ENCODE results near the gene ZNF516.

DNA sequence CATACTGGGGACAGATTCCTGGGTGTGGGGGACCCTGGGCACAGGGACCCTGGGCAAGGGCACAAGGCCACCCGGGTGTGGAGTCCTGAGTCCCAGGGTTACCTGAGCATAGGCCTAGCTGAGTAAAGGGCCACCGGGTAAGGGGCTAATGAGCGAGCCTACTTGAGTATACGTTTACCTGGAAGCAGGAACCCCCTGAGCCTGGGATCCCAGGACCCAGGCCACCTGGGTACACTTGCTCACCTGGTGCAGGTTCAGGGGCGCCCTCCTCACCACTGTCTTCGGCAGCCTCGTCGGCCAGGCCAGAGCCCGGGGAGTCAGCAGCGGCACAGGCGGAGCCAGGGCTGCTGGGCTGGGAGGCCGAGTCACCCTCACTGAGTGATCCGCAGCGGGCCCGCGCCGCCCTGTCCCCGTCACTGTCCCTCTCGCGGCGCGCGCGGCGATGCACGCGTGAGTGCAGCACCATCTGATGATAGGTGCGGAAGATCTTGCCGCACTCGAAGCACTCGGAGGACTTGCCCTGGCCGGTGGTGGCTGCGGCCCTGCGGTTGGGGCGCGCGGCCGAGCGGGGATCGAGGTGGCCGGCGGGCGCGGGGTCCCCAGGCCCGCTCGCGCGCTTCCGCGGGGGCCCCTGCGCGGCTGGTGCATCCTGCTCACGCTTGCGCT lies 53.9 kb downstream of the ZNF516 start:
- TF ChIP-seq, protein P1, sequence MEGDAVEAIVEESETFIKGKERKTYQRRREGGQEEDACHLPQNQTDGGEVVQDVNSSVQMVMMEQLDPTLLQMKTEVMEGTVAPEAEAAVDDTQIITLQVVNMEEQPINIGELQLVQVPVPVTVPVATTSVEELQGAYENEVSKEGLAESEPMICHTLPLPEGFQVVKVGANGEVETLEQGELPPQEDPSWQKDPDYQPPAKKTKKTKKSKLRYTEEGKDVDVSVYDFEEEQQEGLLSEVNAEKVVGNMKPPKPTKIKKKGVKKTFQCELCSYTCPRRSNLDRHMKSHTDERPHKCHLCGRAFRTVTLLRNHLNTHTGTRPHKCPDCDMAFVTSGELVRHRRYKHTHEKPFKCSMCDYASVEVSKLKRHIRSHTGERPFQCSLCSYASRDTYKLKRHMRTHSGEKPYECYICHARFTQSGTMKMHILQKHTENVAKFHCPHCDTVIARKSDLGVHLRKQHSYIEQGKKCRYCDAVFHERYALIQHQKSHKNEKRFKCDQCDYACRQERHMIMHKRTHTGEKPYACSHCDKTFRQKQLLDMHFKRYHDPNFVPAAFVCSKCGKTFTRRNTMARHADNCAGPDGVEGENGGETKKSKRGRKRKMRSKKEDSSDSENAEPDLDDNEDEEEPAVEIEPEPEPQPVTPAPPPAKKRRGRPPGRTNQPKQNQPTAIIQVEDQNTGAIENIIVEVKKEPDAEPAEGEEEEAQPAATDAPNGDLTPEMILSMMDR (conservative IDR thresholded peaks at IDR 0.05; ENCODE audit: low read depth, low read length), result no peak
- TF ChIP-seq, protein P2, sequence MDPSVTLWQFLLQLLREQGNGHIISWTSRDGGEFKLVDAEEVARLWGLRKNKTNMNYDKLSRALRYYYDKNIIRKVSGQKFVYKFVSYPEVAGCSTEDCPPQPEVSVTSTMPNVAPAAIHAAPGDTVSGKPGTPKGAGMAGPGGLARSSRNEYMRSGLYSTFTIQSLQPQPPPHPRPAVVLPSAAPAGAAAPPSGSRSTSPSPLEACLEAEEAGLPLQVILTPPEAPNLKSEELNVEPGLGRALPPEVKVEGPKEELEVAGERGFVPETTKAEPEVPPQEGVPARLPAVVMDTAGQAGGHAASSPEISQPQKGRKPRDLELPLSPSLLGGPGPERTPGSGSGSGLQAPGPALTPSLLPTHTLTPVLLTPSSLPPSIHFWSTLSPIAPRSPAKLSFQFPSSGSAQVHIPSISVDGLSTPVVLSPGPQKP (IDR thresholded peaks at IDR 0.05; ENCODE audit: borderline replicate concordance, low read depth, low read length), result no peak
- TF ChIP-seq RAD21 (IDR thresholded peaks at IDR 0.05; ENCODE audit: low read length) (no peak), MXI1 (IDR thresholded peaks at IDR 0.05; ENCODE audit: borderline replicate concordance, low read depth, low read length) (no peak), POLR2A (IDR thresholded peaks at IDR 0.05; ENCODE audit: low read depth, low read length) (no peak), CEBPB (IDR thresholded peaks at IDR 0.05; ENCODE audit: low read depth, low read length) (no peak), RFX5 (IDR thresholded peaks at IDR 0.05; ENCODE audit: low read depth, low read length) (no peak), BHLHE40 (IDR thresholded peaks at IDR 0.05; ENCODE audit: low read depth, low read length) (no peak), RCOR1 (IDR thresholded peaks at IDR 0.05; ENCODE audit: insufficient replicate concordance, low read length) (no peak), MAFK (IDR thresholded peaks at IDR 0.05; ENCODE audit: low read depth, low read length) (no peak), SMC3 (IDR thresholded peaks at IDR 0.05; ENCODE audit: low read depth, low read length) (no peak)
- TF ChIP-seq, protein P3, sequence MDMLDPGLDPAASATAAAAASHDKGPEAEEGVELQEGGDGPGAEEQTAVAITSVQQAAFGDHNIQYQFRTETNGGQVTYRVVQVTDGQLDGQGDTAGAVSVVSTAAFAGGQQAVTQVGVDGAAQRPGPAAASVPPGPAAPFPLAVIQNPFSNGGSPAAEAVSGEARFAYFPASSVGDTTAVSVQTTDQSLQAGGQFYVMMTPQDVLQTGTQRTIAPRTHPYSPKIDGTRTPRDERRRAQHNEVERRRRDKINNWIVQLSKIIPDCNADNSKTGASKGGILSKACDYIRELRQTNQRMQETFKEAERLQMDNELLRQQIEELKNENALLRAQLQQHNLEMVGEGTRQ (IDR thresholded peaks at IDR 0.05; ENCODE audit: low read depth, low read length), result no peak
